ENCODE data around the gene NPEPL1.

- TF ChIP-seq PAX8 (IDR thresholded peaks at IDR 0.05), result no peak
- no peak for TF ChIP-seq ZBTB33 (IDR thresholded peaks at IDR 0.05)
- no peak for TF ChIP-seq NRF1 (conservative IDR thresholded peaks at IDR 0.05; ENCODE audit: low read depth, low read length)
- TF ChIP-seq JUNB (IDR thresholded peaks at IDR 0.05), result no peak
These were observed 45.9 kb upstream of the NPEPL1 start for GRCh38 chr20:58646703-58647102.

All from GM12878 (cell line).